ENCODE data around the gene EPC2.

DNA sequence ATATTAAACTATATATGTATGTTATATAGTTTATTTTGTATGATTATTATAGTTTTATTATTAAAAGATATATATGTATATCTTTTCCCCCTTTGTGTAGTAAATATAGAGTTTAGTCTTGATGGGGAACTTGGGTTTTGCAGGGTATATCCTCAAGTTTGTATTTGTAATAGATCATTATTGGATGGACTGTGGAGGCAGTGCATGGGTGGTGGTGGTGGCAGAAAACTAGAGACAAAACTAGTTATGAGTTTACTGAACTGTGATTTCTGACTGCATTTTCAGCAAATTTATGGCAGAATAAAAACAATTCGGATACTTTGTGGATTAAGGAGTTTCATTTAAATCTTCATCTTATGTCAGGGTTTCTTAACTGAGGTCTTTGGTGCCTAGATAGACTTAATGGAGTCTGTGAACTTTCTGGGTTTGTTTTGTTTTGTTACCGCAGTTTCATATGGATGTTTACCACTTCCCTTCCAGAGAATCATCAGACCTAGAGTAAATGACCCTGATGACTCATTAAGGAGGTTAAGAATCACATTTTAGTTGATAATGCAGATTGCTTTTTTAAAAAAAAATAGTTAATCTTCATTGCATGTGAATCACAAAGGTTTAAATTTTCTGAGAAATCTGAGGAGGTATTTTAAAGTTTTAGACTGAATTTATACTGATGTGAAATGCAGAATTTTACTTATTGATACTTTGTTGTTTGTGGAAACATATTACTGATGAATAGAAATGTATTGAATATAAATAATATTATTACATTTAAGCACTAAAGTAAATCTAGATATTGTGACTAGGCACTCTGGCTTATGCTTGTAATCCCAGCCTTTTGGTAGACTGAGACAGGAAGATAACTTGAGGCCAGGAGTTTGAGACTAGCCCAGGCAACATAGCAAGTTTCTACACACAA is 14.5 kb downstream of the EPC2 start:
- TF ChIP-seq POLR2AphosphoS5 (IDR thresholded peaks at IDR 0.05; ENCODE audit: low read depth, low read length) (no peak), REST (IDR thresholded peaks at IDR 0.05; ENCODE audit: insufficient read depth in 1 of 2, low read depth in 2 of 2, low read length in 2 of 2) (no peak), TAF1 (IDR thresholded peaks at IDR 0.05; ENCODE audit: borderline replicate concordance, insufficient read depth, low read length) (no peak)

Data from PFSK-1 (cell line).